H4 (cell line): ENCODE measurements around the gene TIMM8A. TPM values are rescaled to one million over a fixed set of nuclear protein-coding genes. Genes with fewer than 3 reads are reported as not detected.
"Not testable (repeated sequence)": the region's sequence is repeated elsewhere in the genome, so short reads cannot be mapped to it uniquely, and the experiment has no call there.

Experiments used
- DNase-seq: peaks from one replicate; pipeline ENCODE4 v3.0.0-alpha.2; 2015; ENCODE audit warnings: low spot score
- total RNA-seq: library from RNA; depleted of rRNA; stranded (reverse); fragments of >200 nt; shearing (Covaris generic); gene quantifications from 2 replicates; pipeline ENCODE4 v1.2.3, GENCODE V29; 2014; rRNA removed

Gene TIMM8A
- total RNA-seq, 1 experiment from 2014 or later = 8.2 TPM

- no peak for DNase-seq
These were observed 11.4 kb upstream of the TIMM8A start for GRCh38 chrX:101359966-101360365.

GRCh38 chrX:101357166-101357795 is 8.7 kb upstream of the TIMM8A start:
- DNase-seq = no peak

- DNase-seq = no peak
These were observed 636 bp upstream of the TIMM8A start for GRCh38 chrX:101349193-101349562.

- no peak for DNase-seq
These were observed 587 bp downstream of the TIMM8A start for GRCh38 chrX:101347859-101348451.

- DNase-seq = no peak
These were observed 10.7 kb downstream of the TIMM8A start for GRCh38 chrX:101337776-101338271.

GRCh38 chrX:101334310-101334709 is 14.2 kb downstream of the TIMM8A start:
- not testable (repeated sequence) for DNase-seq

GRCh38 chrX:101326600-101326999 is 21.9 kb downstream of the TIMM8A start:
- DNase-seq = not testable (repeated sequence)

GRCh38 chrX:101303790-101304189 is 44.8 kb downstream of the TIMM8A start:
- DNase-seq = no peak

Other genes with a start within 250 kb of the TIMM8A start
- gene DRP2, start 129.0 kb downstream of the TIMM8A start, total RNA-seq = 0.14 TPM in 1 of 2 replicates, not detected in the other
- not detected in 2 replicates for gene TAF7L, start 57.4 kb downstream of the TIMM8A start, total RNA-seq
- not detected in 2 replicates for gene BTK, start 37.4 kb upstream of the TIMM8A start, total RNA-seq
- 1,862 and 2,508 TPM in 2 replicates for gene RPL36A, start 42.3 kb upstream of the TIMM8A start, total RNA-seq
- 192 and 209 TPM in 2 replicates for gene GLA, start 59.2 kb upstream of the TIMM8A start, total RNA-seq
- gene HNRNPH2, start 59.5 kb upstream of the TIMM8A start, total RNA-seq = 64.1 and 82.3 TPM in 2 replicates
- 0.37 and 1.9 TPM in 2 replicates for gene ARMCX4, start 136.7 kb upstream of the TIMM8A start, total RNA-seq
- 23.2 and 24.4 TPM in 2 replicates for gene ARMCX1, start 201.8 kb upstream of the TIMM8A start, total RNA-seq